Retina (tissue), 1 donor: Measurements from ENCODE around the gene ALDH1A1.

Experiments used
- DNase-seq: peaks from one replicate; pipeline ENCODE4 v3.0.0-alpha.2; 2016

The ALDH1A1 gene

GRCh38 chr9:72978744-72979143, 25.9 kb upstream of the ALDH1A1 start:
- DNase-seq: no peak

- DNase-seq: no peak
Observed at GRCh38 chr9:72977670-72978069, 24.8 kb upstream of the ALDH1A1 start.

GRCh38 chr9:72974501-72974900, 21.6 kb upstream of the ALDH1A1 start:
- no peak for DNase-seq

GRCh38 chr9:72972636-72973035, 19.8 kb upstream of the ALDH1A1 start:
- no peak for DNase-seq

- DNase-seq: no peak
Observed at GRCh38 chr9:72971411-72971810, 18.6 kb upstream of the ALDH1A1 start.

- no peak for DNase-seq
Observed at GRCh38 chr9:72960446-72960845, 7.6 kb upstream of the ALDH1A1 start.

GRCh38 chr9:72958485-72959281, 5.8 kb upstream of the ALDH1A1 start:
- no peak for DNase-seq

GRCh38 chr9:72955571-72955970, 2.7 kb upstream of the ALDH1A1 start:
- DNase-seq: no peak

GRCh38 chr9:72955126-72955455, 2.2 kb upstream of the ALDH1A1 start:
- DNase-seq: no peak

GRCh38 chr9:72954431-72955125, 1.7 kb upstream of the ALDH1A1 start:
- DNase-seq: no peak

- no peak for DNase-seq
Observed at GRCh38 chr9:72952381-72952690, 517 bp downstream of the ALDH1A1 start.

- DNase-seq: no peak
Observed at GRCh38 chr9:72951520-72952380, 1.1 kb downstream of the ALDH1A1 start.

- no peak for DNase-seq
Observed at GRCh38 chr9:72950875-72951442, 1.9 kb downstream of the ALDH1A1 start.

- no peak for DNase-seq
Observed at GRCh38 chr9:72949918-72950325, 2.9 kb downstream of the ALDH1A1 start.

GRCh38 chr9:72949244-72949582, 3.6 kb downstream of the ALDH1A1 start:
- no peak for DNase-seq

GRCh38 chr9:72948575-72949243, 4.1 kb downstream of the ALDH1A1 start:
- no peak for DNase-seq

GRCh38 chr9:72947984-72948465, 4.8 kb downstream of the ALDH1A1 start:
- DNase-seq: no peak

GRCh38 chr9:72946821-72947220, 6.0 kb downstream of the ALDH1A1 start:
- no peak for DNase-seq

GRCh38 chr9:72946318-72946717, 6.5 kb downstream of the ALDH1A1 start:
- no peak for DNase-seq

GRCh38 chr9:72945391-72945790, 7.5 kb downstream of the ALDH1A1 start:
- no peak for DNase-seq

GRCh38 chr9:72943844-72944462, 8.9 kb downstream of the ALDH1A1 start:
- no peak for DNase-seq

GRCh38 chr9:72942451-72942850, 10.4 kb downstream of the ALDH1A1 start:
- no peak for DNase-seq
